Testis (tissue), 2 donors: ENCODE measurements around the gene UMPS.

Experiments used
- POLR2A ChIP-seq: fragments of 450-650 bp; IDR thresholded peaks from one replicate; pipeline ENCODE4 v1.6.1; 2017; ENCODE audit warnings: antibody characterized with exemption, mild to moderate bottlenecking, moderate library complexity
- TF ChIP-seq, protein P1 (sequence below), 3 experiments: fragments of 450-650 bp in 2 of 3; fragments of 200-600 bp in 1 of 3; sonication (generic) in 1 of 3; IDR thresholded peaks; one replicate each; pipeline ENCODE4 v1.5.1; 2016 to 2019; ENCODE audit warnings: antibody characterized with exemption in 3 of 3, mild to moderate bottlenecking in 2 of 3, moderate library complexity in 1 of 3

DNA sequence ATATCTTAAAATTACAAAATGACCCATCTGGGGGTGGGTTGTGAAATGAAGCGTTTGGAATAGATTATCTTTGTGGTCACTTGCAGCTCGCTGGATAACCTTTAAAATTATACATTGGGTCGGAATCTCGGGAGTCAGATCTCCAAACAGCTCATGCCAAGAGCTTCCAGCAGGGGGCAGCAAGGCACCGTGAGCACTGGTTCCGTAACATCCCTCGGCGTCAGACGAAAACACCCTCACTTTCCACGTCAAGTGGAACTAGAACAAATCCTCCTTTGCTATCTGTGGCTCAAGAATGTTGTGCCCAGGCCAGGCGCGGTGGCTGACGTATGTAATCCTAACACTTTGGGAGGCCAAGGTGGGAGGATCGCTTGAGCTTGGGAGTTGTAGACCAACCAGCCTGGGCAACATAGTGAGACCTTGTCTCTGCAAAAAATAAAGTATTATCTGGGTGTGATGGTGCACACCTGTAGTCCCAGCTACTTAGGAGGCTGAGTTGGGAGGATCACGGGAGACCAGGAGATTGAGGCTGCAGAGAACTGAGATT, 31.1 kb downstream of the UMPS start:
- TF ChIP-seq, protein P1, sequence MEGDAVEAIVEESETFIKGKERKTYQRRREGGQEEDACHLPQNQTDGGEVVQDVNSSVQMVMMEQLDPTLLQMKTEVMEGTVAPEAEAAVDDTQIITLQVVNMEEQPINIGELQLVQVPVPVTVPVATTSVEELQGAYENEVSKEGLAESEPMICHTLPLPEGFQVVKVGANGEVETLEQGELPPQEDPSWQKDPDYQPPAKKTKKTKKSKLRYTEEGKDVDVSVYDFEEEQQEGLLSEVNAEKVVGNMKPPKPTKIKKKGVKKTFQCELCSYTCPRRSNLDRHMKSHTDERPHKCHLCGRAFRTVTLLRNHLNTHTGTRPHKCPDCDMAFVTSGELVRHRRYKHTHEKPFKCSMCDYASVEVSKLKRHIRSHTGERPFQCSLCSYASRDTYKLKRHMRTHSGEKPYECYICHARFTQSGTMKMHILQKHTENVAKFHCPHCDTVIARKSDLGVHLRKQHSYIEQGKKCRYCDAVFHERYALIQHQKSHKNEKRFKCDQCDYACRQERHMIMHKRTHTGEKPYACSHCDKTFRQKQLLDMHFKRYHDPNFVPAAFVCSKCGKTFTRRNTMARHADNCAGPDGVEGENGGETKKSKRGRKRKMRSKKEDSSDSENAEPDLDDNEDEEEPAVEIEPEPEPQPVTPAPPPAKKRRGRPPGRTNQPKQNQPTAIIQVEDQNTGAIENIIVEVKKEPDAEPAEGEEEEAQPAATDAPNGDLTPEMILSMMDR (IDR thresholded peaks at IDR 0.05): peak; percentile 96 to 98 (median 97)
- no peak for TF ChIP-seq POLR2A
